HUES6 (cell line): ENCODE results near the gene KCNG1.
A peak's percentile ranks its signal among the peaks of the same experiment; 100 is the strongest.

Experiments used
- H3K27ac ChIP-seq: 2 replicates; pipeline ENCODE4 v1.7.0; 2013; ENCODE audit warnings: low read depth, mild to moderate bottlenecking, low read length, inconsistent platforms
- H3K27me3 ChIP-seq: 2 replicates; pipeline ENCODE4 v1.6.1; 2013; ENCODE audit warnings: low read length; ENCODE audit not compliant: control insufficient read depth, insufficient read depth
- H3K36me3 ChIP-seq: 2 replicates; pipeline ENCODE4 v1.6.1; 2013; ENCODE audit warnings: low read length; ENCODE audit not compliant: control insufficient read depth, insufficient read depth
- H3K4me1 ChIP-seq: 2 replicates; pipeline ENCODE4 v1.6.1; 2013; ENCODE audit warnings: low read length; ENCODE audit not compliant: control insufficient read depth, insufficient read depth
- H3K4me3 ChIP-seq: 2 replicates; pipeline ENCODE4 v1.5.1; 2013; ENCODE audit warnings: low read depth, low read length
- H3K9ac ChIP-seq: one replicate; pipeline ENCODE4 v1.6.1; 2013; ENCODE audit warnings: mild to moderate bottlenecking, low read length
- H3K9me3 ChIP-seq: 2 replicates; pipeline ENCODE4 v1.6.1; 2013; ENCODE audit warnings: low read depth, low read length; ENCODE audit not compliant: control insufficient read depth, insufficient read depth

The KCNG1 gene

DNA sequence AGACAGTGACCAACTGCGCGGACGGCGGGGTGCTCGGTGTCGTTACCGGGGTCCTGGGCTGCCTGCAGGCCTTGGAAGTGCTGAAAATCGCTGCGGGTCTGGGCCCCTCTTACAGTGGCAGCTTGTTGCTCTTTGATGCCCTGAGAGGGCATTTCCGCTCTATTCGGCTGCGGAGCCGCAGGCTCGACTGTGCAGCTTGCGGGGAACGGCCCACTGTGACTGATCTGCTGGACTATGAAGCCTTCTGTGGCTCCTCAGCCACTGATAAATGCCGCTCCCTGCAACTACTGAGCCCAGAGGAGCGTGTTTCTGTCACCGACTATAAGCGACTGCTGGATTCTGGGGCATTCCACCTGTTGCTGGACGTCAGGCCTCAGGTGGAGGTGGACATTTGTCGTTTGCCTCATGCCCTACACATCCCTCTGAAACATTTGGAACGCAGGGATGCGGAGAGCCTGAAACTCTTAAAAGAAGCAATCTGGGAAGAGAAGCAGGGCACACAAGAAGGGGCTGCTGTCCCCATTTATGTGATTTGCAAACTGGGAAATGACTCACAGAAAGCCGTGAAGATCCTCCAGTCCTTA, 63.3 kb downstream of the KCNG1 start:
- Histone ChIP-seq H3K9me3 (no peaks in the 10 kb centered on the region), H3K36me3 (peaks cover 16% of the 10 kb centered on the region), H3K4me3 (peak overlapping the region; percentile 94), H3K27ac (no peak overlapping the region), H3K27me3 (no peaks in the 10 kb centered on the region), H3K4me1 (peaks cover 12% of the 10 kb centered on the region; the same call in 1 of the 2 replicates), H3K9ac (peak overlapping the region; percentile 92)

DNA sequence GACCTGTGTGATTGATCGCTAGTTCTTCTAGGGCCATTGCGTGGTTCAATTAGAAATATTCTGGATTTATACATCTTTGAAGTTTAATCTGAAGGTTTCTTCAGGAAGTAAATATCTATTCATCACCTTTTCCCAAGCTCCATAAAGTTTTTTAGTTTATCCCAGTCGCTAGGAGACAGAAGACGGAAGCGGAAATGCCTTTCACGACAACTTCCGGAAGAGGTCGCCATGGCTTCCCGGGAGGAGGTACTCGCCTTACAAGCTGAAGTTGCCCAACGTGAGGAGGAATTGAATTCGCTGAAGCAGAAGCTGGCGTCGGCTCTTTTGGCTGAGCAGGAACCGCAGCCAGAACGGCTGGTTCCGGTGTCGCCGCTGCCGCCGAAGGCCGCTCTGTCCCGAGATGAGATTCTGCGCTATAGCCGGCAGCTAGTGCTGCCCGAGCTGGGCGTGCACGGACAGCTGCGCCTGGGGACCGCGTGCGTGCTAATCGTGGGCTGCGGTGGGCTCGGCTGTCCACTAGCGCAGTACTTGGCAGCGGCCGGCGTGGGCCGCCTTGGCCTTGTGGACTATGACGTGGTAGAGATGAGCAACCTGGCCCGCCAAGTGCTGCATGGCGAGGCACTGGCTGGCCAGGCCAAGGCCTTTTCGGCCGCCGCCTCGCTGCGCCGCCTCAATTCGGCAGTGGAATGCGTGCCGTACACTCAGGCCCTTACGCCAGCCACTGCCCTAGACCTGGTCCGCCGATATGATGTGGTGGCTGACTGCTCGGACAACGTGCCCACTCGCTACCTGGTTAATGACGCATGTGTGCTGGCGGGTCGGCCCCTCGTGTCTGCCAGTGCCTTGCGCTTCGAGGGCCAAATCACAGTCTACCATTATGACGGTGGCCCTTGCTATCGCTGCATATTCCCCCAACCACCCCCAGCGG, 64.0 kb downstream of the KCNG1 start, which contains the start of gene MOCS3:
TSS of gene MOCS3 (plus strand) at position 204 of the 928 bp plus-strand sequence. CDS start at position 229, 25 bp downstream.
- Histone ChIP-seq H3K27ac (peak within 1 kb of the TSS; percentile 98), H3K4me3 (peak within 1 kb of the TSS; percentile 94)

DNA sequence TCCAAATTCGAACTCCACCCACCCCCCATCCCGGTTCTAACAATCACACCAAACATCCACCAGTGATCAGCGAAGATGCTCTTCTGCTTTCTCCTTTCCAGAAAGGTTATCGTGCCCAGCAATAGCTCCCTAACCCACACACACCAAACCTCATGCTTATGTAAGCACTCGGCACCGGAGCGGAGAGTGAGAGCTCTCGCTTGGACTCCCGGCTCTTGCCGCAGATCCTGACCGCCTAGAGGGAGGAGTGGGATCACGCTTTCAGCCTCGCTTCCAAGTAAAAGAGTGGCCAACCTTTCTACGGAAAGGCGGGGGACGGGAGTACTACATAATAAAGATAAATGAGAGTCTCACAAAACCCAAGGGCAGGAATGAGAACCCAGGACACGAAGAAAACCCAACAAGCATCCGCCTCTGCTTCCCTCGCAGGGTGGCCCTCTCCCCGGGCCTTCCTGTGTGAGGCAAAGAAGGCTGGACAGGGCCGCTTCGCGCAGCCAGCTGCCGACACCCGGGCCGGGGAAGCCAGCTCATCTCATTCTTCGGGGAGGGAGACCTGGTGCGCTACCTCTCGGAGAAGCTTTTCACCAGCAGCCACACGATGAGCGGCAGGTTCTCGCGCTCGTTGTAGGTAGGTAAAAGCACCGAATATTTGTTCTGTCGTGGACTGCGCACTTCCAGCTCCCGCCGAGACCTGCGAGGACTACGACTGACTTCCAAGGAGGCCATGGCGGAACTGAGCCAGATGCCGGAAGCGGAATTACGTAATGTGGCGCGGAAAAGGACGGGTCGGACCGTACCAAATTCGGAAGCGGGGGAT, 64.9 kb downstream of the KCNG1 start, which contains the start of gene DPM1:
TSS of gene DPM1 (minus strand) at position 735 of the 817 bp plus-strand sequence. CDS start at position 726, 9 bp downstream.
- peaks cover 32% of the 10 kb centered on the region for H3K36me3 ChIP-seq
- peaks cover 12% of the 10 kb centered on the region; the same call in 1 of the 2 replicates for H3K4me1 ChIP-seq
- H3K9ac ChIP-seq: peak within 1 kb of the TSS; percentile 92
- no peaks in the 10 kb centered on the region for H3K9me3 ChIP-seq
- H3K27me3 ChIP-seq: no peaks in the 10 kb centered on the region
- H3K4me3 ChIP-seq: peak within 1 kb of the TSS; percentile 94
- H3K27ac ChIP-seq: peak within 1 kb of the TSS; percentile 98

More for the DNA sequence above, 64.0 kb downstream of the KCNG1 start, which contains the start of gene MOCS3:
- Histone ChIP-seq H3K4me1 (peaks cover 12% of the 10 kb centered on the region; the same call in 1 of the 2 replicates), H3K9me3 (no peaks in the 10 kb centered on the region), H3K27me3 (no peaks in the 10 kb centered on the region), H3K36me3 (peaks cover 23% of the 10 kb centered on the region), H3K9ac (peak within 1 kb of the TSS; percentile 92)

DNA sequence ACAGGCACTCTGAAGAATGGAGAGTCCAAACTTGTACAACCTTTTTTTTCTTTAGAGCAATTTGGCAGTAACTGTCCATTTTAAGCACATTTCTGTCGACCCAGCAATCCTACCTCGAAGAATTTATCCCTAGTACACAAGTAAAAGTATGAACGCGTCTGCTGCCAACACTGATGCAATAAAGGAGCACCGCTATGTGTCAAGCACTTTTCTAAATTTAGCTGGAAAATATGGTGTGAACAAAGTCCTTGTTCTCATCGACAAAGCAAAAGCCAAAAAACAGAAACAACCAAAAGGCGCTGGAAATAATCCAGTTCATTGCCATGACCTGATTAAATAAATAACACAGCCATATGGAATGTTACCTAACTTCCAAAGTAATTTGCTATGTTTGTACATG, 65.6 kb downstream of the KCNG1 start:
- Histone ChIP-seq H3K27ac (peak overlapping the region; percentile 98; the same call in 1 of the 2 replicates), H3K4me3 (peak overlapping the region; percentile 94), H3K27me3 (no peaks in the 10 kb centered on the region), H3K4me1 (peaks cover 12% of the 10 kb centered on the region; the same call in 1 of the 2 replicates), H3K9ac (peak overlapping the region; percentile 92), H3K36me3 (peaks cover 34% of the 10 kb centered on the region), H3K9me3 (no peaks in the 10 kb centered on the region)

DNA sequence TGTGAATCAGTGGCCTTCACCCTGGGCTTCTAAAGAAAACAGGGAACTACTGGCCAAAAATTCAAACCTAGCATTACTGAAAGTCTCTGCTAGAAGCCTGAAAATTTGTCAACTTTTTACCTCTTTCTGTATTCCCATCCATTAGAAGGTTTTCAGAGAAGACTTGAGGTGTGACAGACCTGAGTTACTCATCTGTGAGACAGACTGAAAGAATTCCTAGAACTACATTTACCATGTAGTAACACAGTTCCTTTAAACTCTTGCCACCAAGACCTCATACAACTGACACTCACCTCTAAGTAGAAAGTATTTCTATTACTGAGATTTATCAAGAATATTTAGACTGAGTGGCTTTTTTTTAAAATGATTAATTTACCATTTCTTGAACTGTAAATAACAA, 69.1 kb downstream of the KCNG1 start:
- Histone ChIP-seq H3K9ac (no peak overlapping the region), H3K9me3 (no peaks in the 10 kb centered on the region), H3K4me1 (0 out of 2 replicates have a peak, but pooled peaks cover 3% of the 10 kb centered on the region), H3K36me3 (peaks cover 59% of the 10 kb centered on the region), H3K27me3 (no peaks in the 10 kb centered on the region), H3K27ac (no peak overlapping the region), H3K4me3 (no peak overlapping the region)
